H9 (cell line): ENCODE results near the gene RBM19. TPM values are rescaled to one million over a fixed set of nuclear protein-coding genes. Genes with fewer than 3 reads are reported as not detected.

Experiments used
- DNase-seq: peaks from one replicate; pipeline ENCODE4 v3.0.0-alpha.2; 2017
- H2AFZ ChIP-seq: one replicate; pipeline ENCODE4 v1.6.1; 2013; ENCODE audit warnings: mild to moderate bottlenecking, low read length, control low read depth, moderate library complexity
- H2AK5ac ChIP-seq: 2 replicates; pipeline ENCODE4 v1.6.1; 2013; ENCODE audit warnings: low read length, control low read depth, mixed read lengths; ENCODE audit not compliant: insufficient read length
- H2BK120ac ChIP-seq: one replicate; pipeline ENCODE4 v1.6.1; 2013; ENCODE audit warnings: low read depth, mild to moderate bottlenecking, low read length, control low read depth, inconsistent platforms; ENCODE audit not compliant: poor library complexity, severe bottlenecking
- H2BK12ac ChIP-seq: 2 replicates; pipeline ENCODE4 v1.6.1; 2013; ENCODE audit warnings: low read length, control low read depth, mixed read lengths, low read depth; ENCODE audit not compliant: insufficient read length
- H2BK15ac ChIP-seq: 2 replicates; pipeline ENCODE4 v1.6.1; 2013; ENCODE audit warnings: low read depth, low read length, control low read depth
- H2BK20ac ChIP-seq: one replicate; pipeline ENCODE4 v1.6.1; 2013; ENCODE audit warnings: low read depth, mild to moderate bottlenecking, low read length, control low read depth, inconsistent platforms; ENCODE audit not compliant: poor library complexity, severe bottlenecking
- H2BK5ac ChIP-seq: 2 replicates; pipeline ENCODE4 v1.6.1; 2013; ENCODE audit warnings: low read length, control low read depth, mixed read lengths; ENCODE audit not compliant: insufficient read length
- H3K14ac ChIP-seq: 2 replicates; pipeline ENCODE4 v1.6.1; 2013; ENCODE audit warnings: low read length, control low read depth; ENCODE audit not compliant: insufficient read depth
- H3K18ac ChIP-seq: 2 replicates; pipeline ENCODE4 v1.6.1; 2013; ENCODE audit warnings: low read depth, mild to moderate bottlenecking, mixed read lengths, low read length, control low read depth; ENCODE audit not compliant: insufficient read length
- H3K23ac ChIP-seq: 2 replicates; pipeline ENCODE4 v1.6.1; 2013; ENCODE audit warnings: low read length, control low read depth, mixed read lengths, low read depth; ENCODE audit not compliant: insufficient read length
- H3K23me2 ChIP-seq: 2 replicates; pipeline ENCODE4 v1.6.1; 2013; ENCODE audit warnings: low read depth, mild to moderate bottlenecking, mixed read lengths, low read length, control low read depth; ENCODE audit not compliant: insufficient read length, poor library complexity, severe bottlenecking
- H3K27ac ChIP-seq: 2 replicates; pipeline ENCODE4 v1.5.1; 2013; ENCODE audit warnings: low read length, control low read depth, mixed read lengths, low read depth; ENCODE audit not compliant: insufficient read length
- H3K27me3 ChIP-seq: 2 replicates; pipeline ENCODE4 v1.6.1; 2013; ENCODE audit warnings: low read length, control low read depth, inconsistent platforms; ENCODE audit not compliant: insufficient read depth
- H3K4ac ChIP-seq: 2 replicates; pipeline ENCODE4 v1.6.1; 2013; ENCODE audit warnings: low read depth, mild to moderate bottlenecking, control low read depth, inconsistent platforms, low read length, moderate library complexity
- H3K4me1 ChIP-seq: 2 replicates; pipeline ENCODE4 v1.6.1; 2013; ENCODE audit warnings: low read length, control low read depth, inconsistent platforms; ENCODE audit not compliant: insufficient read depth
- H3K4me2 ChIP-seq: 2 replicates; pipeline ENCODE4 v1.6.1; 2013; ENCODE audit warnings: low read length, control low read depth, mixed read lengths; ENCODE audit not compliant: insufficient read length, insufficient read depth
- H3K56ac ChIP-seq: 2 replicates; pipeline ENCODE4 v1.6.1; 2013; ENCODE audit warnings: low read depth, mild to moderate bottlenecking, mixed read lengths, low read length, control low read depth; ENCODE audit not compliant: insufficient read length
- H3K79me1 ChIP-seq: 2 replicates; pipeline ENCODE4 v1.6.1; 2013; ENCODE audit warnings: low read depth, mild to moderate bottlenecking, moderate library complexity, low read length, control low read depth, inconsistent platforms; ENCODE audit not compliant: insufficient read depth, poor library complexity, severe bottlenecking
- H3K79me2 ChIP-seq: 2 replicates; pipeline ENCODE4 v1.6.1; 2013; ENCODE audit warnings: low read length, control low read depth, inconsistent platforms; ENCODE audit not compliant: insufficient read depth
- H3K9ac ChIP-seq: 2 replicates; pipeline ENCODE4 v1.6.1; 2013; ENCODE audit warnings: low read length, control low read depth, mixed read lengths; ENCODE audit not compliant: insufficient read length; ENCODE audit errors: extremely low read depth
- H3K9me3 ChIP-seq: one replicate; pipeline ENCODE4 v1.6.1; 2013; ENCODE audit warnings: low read depth, low read length, inconsistent platforms; ENCODE audit not compliant: control insufficient read depth
- H3T11ph ChIP-seq: one replicate; pipeline ENCODE4 v1.6.1; 2013; ENCODE audit warnings: mild to moderate bottlenecking, low read length, control low read depth, inconsistent platforms
- H4K20me1 ChIP-seq: one replicate; pipeline ENCODE4 v1.6.1; 2013; ENCODE audit not compliant: control insufficient read depth, insufficient read length, insufficient read depth
- H4K5ac ChIP-seq: 2 replicates; pipeline ENCODE4 v1.6.1; 2013; ENCODE audit warnings: low read depth, mild to moderate bottlenecking, mixed read lengths, low read length, control low read depth; ENCODE audit not compliant: insufficient read length
- H4K8ac ChIP-seq: replicated peaks from 2 replicates; pipeline ENCODE4 v1.6.1; 2013; ENCODE audit warnings: low read length, control low read depth, mixed read lengths, low read depth; ENCODE audit not compliant: insufficient read length
- H4K91ac ChIP-seq: 2 replicates; pipeline ENCODE4 v1.6.1; 2013; ENCODE audit warnings: low read depth, mild to moderate bottlenecking, moderate library complexity, mixed read lengths, low read length, control low read depth; ENCODE audit not compliant: insufficient read length
- H3K27ac Mint-ChIP-seq, 3 experiments: 2 replicates in 2 of 3; 3 replicates in 1 of 3; pipeline ENCODE4 v1.8.0; 2020 to 2021; ENCODE audit warnings: mixed read lengths in 3 of 3, mild to moderate bottlenecking in 1 of 3, moderate library complexity in 1 of 3
- H3K27me3 Mint-ChIP-seq: 2 replicates; pipeline ENCODE4 v1.8.0; 2021; ENCODE audit warnings: low read depth, mild to moderate bottlenecking, moderate library complexity, mixed read lengths
- H3K36me3 Mint-ChIP-seq, 3 experiments: 2 replicates in 2 of 3; 3 replicates in 1 of 3; pipeline ENCODE4 v1.8.0; 2020 to 2021; ENCODE audit warnings: low read depth in 3 of 3, mixed read lengths in 3 of 3; ENCODE audit not compliant: insufficient read depth in 1 of 3
- H3K4me1 Mint-ChIP-seq, 2 experiments: 2 replicates each; pipeline ENCODE4 v1.8.0; 2020; ENCODE audit warnings: mixed read lengths in 2 of 2
- H3K4me3 Mint-ChIP-seq, 2 experiments: 2 replicates in 1 of 2; 3 replicates in 1 of 2; pipeline ENCODE4 v1.8.0; 2020 to 2021; ENCODE audit warnings: mild to moderate bottlenecking in 2 of 2, mixed read lengths in 2 of 2, moderate library complexity in 1 of 2
- H3K9me3 Mint-ChIP-seq, 2 experiments: 2 replicates in 1 of 2; 3 replicates in 1 of 2; pipeline ENCODE4 v1.8.0; 2020; ENCODE audit warnings: mild to moderate bottlenecking in 2 of 2, mixed read lengths in 2 of 2, moderate library complexity in 1 of 2
- CTCF ChIP-seq: fragments of 200-600 bp; sonication (generic); conservative IDR thresholded peaks from 3 replicates; pipeline ENCODE4 v1.8.0; 2021; ENCODE audit warnings: antibody characterized with exemption, mild to moderate bottlenecking
- WGBS: extraction: QIAGEN DNeasy Blood & Tissue Kit; methylation state at CpG from one replicate; pipeline ENCODE4 v1.1.7; 2013; ENCODE audit warnings: missing lambda C conversion rate, low lambda C conversion rate, mixed read lengths; ENCODE audit not compliant: insufficient read length; ENCODE audit errors: extremely low coverage; 5-methylcytosine and 5-hydroxymethylcytosine counted together
- total RNA-seq: library from RNA; stranded (reverse); gene quantifications from 2 replicates; pipeline ENCODE4 v1.2.1, GENCODE V29; 2021

Gene RBM19
- total RNA-seq, 1 experiment from 2014 or later = 32.2 TPM

GRCh38 chr12:113974006-113974405 lies 7.9 kb upstream of the RBM19 start:
- no peak overlapping the region for H2BK15ac ChIP-seq
- Mint-ChIP-seq H3K36me3 (no peaks in the 10 kb centered on the region), H3K9me3 (no peaks in the 10 kb centered on the region), H3K27ac (no peak overlapping the region), H3K27me3 (peaks cover 62% of the 10 kb centered on the region), H3K4me1 (0 out of 4 replicates have a peak, but pooled peaks cover 0 to 3% of the 10 kb centered on the region in 2 experiments), H3K4me3 (no peak overlapping the region)
- H2AFZ ChIP-seq = no peak overlapping the region
- H2BK20ac ChIP-seq = no peak overlapping the region
- no peak overlapping the region for H3K9ac ChIP-seq
- H3K14ac ChIP-seq = no peak overlapping the region
- H3K4me2 ChIP-seq = no peak overlapping the region
- no peak overlapping the region for H3K4ac ChIP-seq
- no peaks in the 10 kb centered on the region for H3K4me1 ChIP-seq
- no peak overlapping the region for H3K18ac ChIP-seq
- no peak overlapping the region for H4K8ac ChIP-seq
- no peak overlapping the region for H3K56ac ChIP-seq
- no peak overlapping the region for H3T11ph ChIP-seq
- no peaks in the 10 kb centered on the region for H3K79me1 ChIP-seq
- H2AK5ac ChIP-seq = no peak overlapping the region
- no peak overlapping the region for H4K5ac ChIP-seq
- no peak overlapping the region for H2BK12ac ChIP-seq
- H3K27me3 ChIP-seq = no peaks in the 10 kb centered on the region
- no peak overlapping the region for H3K23ac ChIP-seq
- WGBS = no CpG with 5 or more reads among the region's 3 CpGs
- no peak for DNase-seq
- H3K27ac ChIP-seq = no peak overlapping the region
- no peaks in the 10 kb centered on the region for H3K9me3 ChIP-seq
- no peak for TF ChIP-seq CTCF
- H4K91ac ChIP-seq = no peak overlapping the region
- H3K79me2 ChIP-seq = no peaks in the 10 kb centered on the region
- H2BK120ac ChIP-seq = no peak overlapping the region
- no peaks in the 10 kb centered on the region for H4K20me1 ChIP-seq
- no peak overlapping the region for H2BK5ac ChIP-seq
- no peaks in the 10 kb centered on the region for H3K23me2 ChIP-seq
